SK-N-SH (cell line): ENCODE measurements around the gene PHEX. TPM values are rescaled to one million over a fixed set of nuclear protein-coding genes. Genes with fewer than 3 reads are reported as not detected.

Experiments
- CTCF ChIA-PET: fragments of 300-600, 350-600 bp; formaldehyde crosslinking; extraction: SDS; loops from one replicate; lab custom pipeline; 2021; lab: Yijun Ruan, JAX
- POLR2A ChIA-PET: fragments of 350-600 bp; sonication (Branson Sonifier 250); formaldehyde crosslinking; extraction: SDS; loops from one replicate; lab custom pipeline; 2020; ENCODE audit warnings: antibody characterized with exemption, inconsistent platforms; lab: Yijun Ruan, JAX
- DNase-seq: peaks from one replicate; pipeline ENCODE4 v3.0.0; 2012
- H2AFZ ChIP-seq: fragments of 200-600 bp; sonication (generic); 2 replicates; pipeline ENCODE4 v1.8.1; 2016; ENCODE audit warnings: antibody characterized with exemption, mild to moderate bottlenecking, low read depth
- H3F3A ChIP-seq: fragments of 200-600 bp; sonication (generic); replicated peaks from 2 replicates; pipeline ENCODE3; 2016; ENCODE audit warnings: antibody characterized with exemption, mild to moderate bottlenecking; ENCODE audit not compliant: insufficient read depth
- H3K27ac ChIP-seq, 2 experiments: fragments of 200-500 bp in 1 of 2; fragments of 200-600 bp in 1 of 2; sonication (Bioruptor generic) in 1 of 2; sonication (generic), shearing (Covaris generic) in 1 of 2; 2 replicates each; pipeline versions ENCODE4 v1.5.1 to v1.6.1; 2014 to 2016; ENCODE audit warnings: low read depth in 2 of 2, inconsistent platforms in 1 of 2, low read length in 1 of 2, mild to moderate bottlenecking in 1 of 2, mixed read lengths in 1 of 2
- H3K27me3 ChIP-seq: fragments of 200-600 bp; sonication (generic), shearing (Covaris generic); 2 replicates; pipeline ENCODE4 v1.6.1; 2016; ENCODE audit warnings: mixed run types; ENCODE audit not compliant: insufficient read depth
- H3K36me3 ChIP-seq, 2 experiments: fragments of 200-500 bp in 1 of 2; fragments of 200-600 bp in 1 of 2; sonication (Bioruptor generic) in 1 of 2; sonication (generic) in 1 of 2; replicated peaks in 1 of 2; 2 replicates each; pipeline versions ENCODE3 to v1.5.1; 2014 to 2016; ENCODE audit warnings: low read length in 1 of 2, mild to moderate bottlenecking in 1 of 2; ENCODE audit not compliant: insufficient read depth in 2 of 2, control insufficient read depth in 1 of 2
- H3K4me1 ChIP-seq, 2 experiments: fragments of 200-500 bp in 1 of 2; fragments of 200-600 bp in 1 of 2; sonication (Bioruptor generic) in 1 of 2; sonication (generic), shearing (Covaris generic) in 1 of 2; 2 replicates each; pipeline versions ENCODE4 v1.5.1 to v1.6.1; 2014 to 2016; ENCODE audit warnings: low read depth in 1 of 2, low read length in 1 of 2, mixed run types in 1 of 2; ENCODE audit not compliant: insufficient read depth in 2 of 2, control insufficient read depth in 1 of 2
- H3K4me2 ChIP-seq: fragments of 200-600 bp; sonication (generic), shearing (Covaris generic); 2 replicates; pipeline ENCODE4 v1.6.1; 2017; ENCODE audit warnings: mixed run types
- H3K4me3 ChIP-seq, 2 experiments: fragments of 200-500 bp in 1 of 2; fragments of 200-600 bp in 1 of 2; sonication (Bioruptor generic) in 1 of 2; sonication (generic), shearing (Covaris generic) in 1 of 2; 2 replicates each; pipeline versions ENCODE4 v1.5.1 to v1.8.1; 2014 to 2016; ENCODE audit warnings: low read depth in 2 of 2, inconsistent platforms in 1 of 2, low read length in 1 of 2, mild to moderate bottlenecking in 1 of 2, mixed read lengths in 1 of 2, moderate library complexity in 1 of 2
- H3K79me2 ChIP-seq: fragments of 200-600 bp; sonication (generic); 2 replicates; pipeline ENCODE4 v1.8.1; 2017; ENCODE audit warnings: mild to moderate bottlenecking; ENCODE audit not compliant: insufficient read depth
- H3K9ac ChIP-seq: fragments of 200-600 bp; sonication (generic); 2 replicates; pipeline ENCODE4 v1.6.1; 2017; ENCODE audit warnings: mixed run types
- H3K9me2 ChIP-seq: fragments of 200-600 bp; sonication (generic); 2 replicates; pipeline ENCODE4 v1.6.1; 2017; ENCODE audit warnings: mixed run types
- H3K9me3 ChIP-seq: fragments of 200-600 bp; sonication (generic); 2 replicates; pipeline ENCODE4 v1.6.1; 2017; ENCODE audit warnings: mixed run types, mild to moderate bottlenecking, moderate library complexity
- H4K20me1 ChIP-seq: fragments of 200-600 bp; sonication (generic); 2 replicates; pipeline ENCODE4 v1.6.1; 2017; ENCODE audit warnings: mild to moderate bottlenecking, mixed run types; ENCODE audit not compliant: insufficient read depth
- CHD2 ChIP-seq: fragments of 150-350 bp; IDR thresholded peaks from 2 replicates; pipeline ENCODE4 v1.6.1; 2018; ENCODE audit warnings: low read length; ENCODE audit not compliant: partially characterized antibody
- FOXJ3 ChIP-seq: sonication (generic); formaldehyde crosslinking; IDR thresholded peaks from 2 replicates; pipeline ENCODE4 v1.5.1; 2020; ENCODE audit warnings: mild to moderate bottlenecking, missing genetic modification reagents
- FOXM1 ChIP-seq: IDR thresholded peaks from 2 replicates; pipeline ENCODE4 v1.4.0; 2012; ENCODE audit warnings: low read depth, mild to moderate bottlenecking
- MAX ChIP-seq: IDR thresholded peaks from 2 replicates; pipeline ENCODE4 v1.4.0; 2012; ENCODE audit warnings: low read depth
- POLR2AphosphoS5 ChIP-seq: IDR thresholded peaks from 2 replicates; pipeline ENCODE4 v1.6.1; 2012; ENCODE audit warnings: low read depth, low read length
- RAD21 ChIP-seq: IDR thresholded peaks from 2 replicates; pipeline ENCODE4 v1.6.1; 2012; ENCODE audit warnings: mild to moderate bottlenecking, low read length
- RCOR1 ChIP-seq: fragments of 150-350 bp; IDR thresholded peaks from 2 replicates; pipeline ENCODE4 v1.6.1; 2017; ENCODE audit warnings: antibody characterized with exemption, low read length
- REST ChIP-seq: IDR thresholded peaks from 2 replicates; pipeline ENCODE4 v1.6.1; 2012; ENCODE audit warnings: mild to moderate bottlenecking, low read depth, low read length, moderate library complexity
- RFX5 ChIP-seq: IDR thresholded peaks from 2 replicates; pipeline ENCODE4 v1.6.1; 2012; ENCODE audit warnings: mild to moderate bottlenecking, improper control_type of control experiment, low read length
- RXRA ChIP-seq: IDR thresholded peaks from 2 replicates; pipeline ENCODE4 v1.4.0; 2012; ENCODE audit warnings: low read depth, mild to moderate bottlenecking, borderline replicate concordance
- SIN3A ChIP-seq: IDR thresholded peaks from 2 replicates; pipeline ENCODE4 v1.6.1; 2012; ENCODE audit warnings: low read depth, mild to moderate bottlenecking, low read length, moderate library complexity, borderline replicate concordance
- TAF1 ChIP-seq: IDR thresholded peaks from 2 replicates; pipeline ENCODE4 v1.6.1; 2012; ENCODE audit warnings: low read depth, mild to moderate bottlenecking, low read length, moderate library complexity, borderline replicate concordance
- TEAD4 ChIP-seq: IDR thresholded peaks from 2 replicates; pipeline ENCODE4 v1.4.0; 2012; ENCODE audit warnings: mild to moderate bottlenecking, borderline replicate concordance; ENCODE audit not compliant: insufficient read depth
- YY1 ChIP-seq: IDR thresholded peaks from 2 replicates; pipeline ENCODE4 v1.4.0; 2012; ENCODE audit warnings: low read depth, mild to moderate bottlenecking
- ZBTB33 ChIP-seq: IDR thresholded peaks from 2 replicates; pipeline ENCODE4 v1.4.0; 2012; ENCODE audit warnings: low read depth, borderline replicate concordance
- WGBS: methylation state at CpG from one replicate; pipeline ENCODE4 v1.1.6; 2017; ENCODE audit warnings: low lambda C conversion rate; 5-methylcytosine and 5-hydroxymethylcytosine counted together
- polyA plus RNA-seq, 3 experiments: library from polyadenylated mRNA; depleted of rRNA; stranded (reverse); fragments of >200 nt; gene quantifications; 2 replicates each; pipeline ENCODE4 v1.2.3, GENCODE V29; 2012

The PHEX gene
- polyA plus RNA-seq, 1 of the 3 experiments (the other 2 are of a cell fraction), result 0.35 TPM

GRCh38 chrX:22073928-22074327, 41.8 kb downstream of the PHEX start (continued):
- TF ChIP-seq ZBTB33 (no peak), TAF1 (no peak), SIN3A (no peak), RAD21 (no peak), CHD2 (no peak), RXRA (no peak), YY1 (no peak), POLR2AphosphoS5 (no peak), MAX (no peak), RFX5 (no peak), FOXJ3 (CRISPR knock-in tag) (no peak)

GRCh38 chrX:22078117-22078516, 46.0 kb downstream of the PHEX start:
- ChIA-PET CTCF (no interaction called here), POLR2A (no interaction called here)
- Histone ChIP-seq H4K20me1 (no peaks in the 10 kb centered on the region), H3K9me2 (no peaks in the 10 kb centered on the region), H3K4me1 (no peaks in the 10 kb centered on the region)
- TF ChIP-seq TEAD4 (no peak), SIN3A (no peak), FOXM1 (no peak), RCOR1 (no peak), REST (no peak), RXRA (no peak)
- TF ChIP-seq, all 33 proteins: peak for 0
- H3K27ac ChIP-seq, result no peak overlapping the region
- H3K9ac ChIP-seq, result no peak overlapping the region
- 47% methylated on average over 2 of the region's 2 CpGs for WGBS
- no peaks in the 10 kb centered on the region; the same call in 1 of the 2 replicates for H3K27me3 ChIP-seq
- H3K79me2 ChIP-seq, result no peaks in the 10 kb centered on the region
- no peak overlapping the region for H3K4me2 ChIP-seq
- no peak overlapping the region for H3K4me3 ChIP-seq
- no peaks in the 10 kb centered on the region for H3F3A ChIP-seq
- H2AFZ ChIP-seq, result no peak overlapping the region
- no peak for DNase-seq
- peaks cover 0 to 15% of the 10 kb centered on the region in 2 experiments for H3K36me3 ChIP-seq
- no peaks in the 10 kb centered on the region for H3K9me3 ChIP-seq
